GM10248 (cell line): ENCODE measurements around the gene ITGA6.

Source experiments
- CTCF ChIA-PET: fragments of 300-600 bp; sonication (Branson Sonifier 250); formaldehyde crosslinking; extraction: SDS; loops from one replicate; lab custom pipeline; 2021; ENCODE audit warnings: antibody characterized with exemption; lab: Yijun Ruan, JAX
- POLR2A ChIA-PET: fragments of 350-650 bp; sonication (Branson Sonifier 250); formaldehyde crosslinking; extraction: SDS; loops from one replicate; lab custom pipeline; 2020; ENCODE audit warnings: antibody characterized with exemption; lab: Yijun Ruan, JAX
- DNase-seq: peaks from one replicate; pipeline ENCODE4 v3.0.0; 2012; ENCODE audit errors: extremely low spot score
- TF ChIP-seq, protein P1 (sequence below): IDR thresholded peaks from 2 replicates; pipeline ENCODE4 v1.5.1; 2012; ENCODE audit warnings: mild to moderate bottlenecking, low read depth; ENCODE audit errors: extremely low read depth, missing control alignments, control extremely low read depth

The ITGA6 gene

DNA sequence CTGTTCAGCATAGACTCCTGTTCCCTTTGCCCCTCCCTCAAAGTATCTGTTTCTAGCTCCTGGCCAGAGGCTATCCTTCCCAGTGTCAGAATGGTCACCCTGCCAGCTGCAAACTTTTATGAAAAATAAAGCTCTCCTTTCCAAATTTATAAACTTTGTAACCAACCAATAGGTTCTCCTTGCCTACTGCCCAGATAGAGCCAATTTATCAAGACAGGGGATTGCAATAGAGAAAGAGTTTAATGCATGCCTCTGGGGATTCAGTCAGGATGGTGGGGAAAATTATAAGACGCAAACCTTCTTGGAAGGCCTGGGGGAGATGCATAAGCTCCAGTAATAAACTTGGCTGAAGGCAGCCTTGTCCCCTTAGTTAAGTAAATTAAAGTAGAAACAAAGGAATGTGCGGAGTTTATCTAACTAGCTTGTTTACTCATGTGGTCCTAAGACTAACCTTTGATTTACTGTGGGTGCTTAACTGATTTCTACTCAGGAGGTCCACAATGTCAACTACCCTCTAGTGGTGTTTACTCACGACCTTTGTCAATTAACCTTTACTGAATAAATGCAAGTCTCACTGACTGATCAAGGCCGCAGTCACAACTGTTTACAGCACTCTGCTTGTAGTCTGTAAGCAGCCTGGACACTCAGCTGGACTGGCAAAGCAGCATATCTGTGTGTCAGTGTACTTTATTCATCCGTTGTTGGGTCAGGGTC is 85.6 kb downstream of the ITGA6 start:
- TF ChIP-seq, protein P1, sequence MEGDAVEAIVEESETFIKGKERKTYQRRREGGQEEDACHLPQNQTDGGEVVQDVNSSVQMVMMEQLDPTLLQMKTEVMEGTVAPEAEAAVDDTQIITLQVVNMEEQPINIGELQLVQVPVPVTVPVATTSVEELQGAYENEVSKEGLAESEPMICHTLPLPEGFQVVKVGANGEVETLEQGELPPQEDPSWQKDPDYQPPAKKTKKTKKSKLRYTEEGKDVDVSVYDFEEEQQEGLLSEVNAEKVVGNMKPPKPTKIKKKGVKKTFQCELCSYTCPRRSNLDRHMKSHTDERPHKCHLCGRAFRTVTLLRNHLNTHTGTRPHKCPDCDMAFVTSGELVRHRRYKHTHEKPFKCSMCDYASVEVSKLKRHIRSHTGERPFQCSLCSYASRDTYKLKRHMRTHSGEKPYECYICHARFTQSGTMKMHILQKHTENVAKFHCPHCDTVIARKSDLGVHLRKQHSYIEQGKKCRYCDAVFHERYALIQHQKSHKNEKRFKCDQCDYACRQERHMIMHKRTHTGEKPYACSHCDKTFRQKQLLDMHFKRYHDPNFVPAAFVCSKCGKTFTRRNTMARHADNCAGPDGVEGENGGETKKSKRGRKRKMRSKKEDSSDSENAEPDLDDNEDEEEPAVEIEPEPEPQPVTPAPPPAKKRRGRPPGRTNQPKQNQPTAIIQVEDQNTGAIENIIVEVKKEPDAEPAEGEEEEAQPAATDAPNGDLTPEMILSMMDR, result no peak
- ChIA-PET POLR2A (no interaction called here), CTCF (no interaction called here)
- DNase-seq, result no peak

DNA sequence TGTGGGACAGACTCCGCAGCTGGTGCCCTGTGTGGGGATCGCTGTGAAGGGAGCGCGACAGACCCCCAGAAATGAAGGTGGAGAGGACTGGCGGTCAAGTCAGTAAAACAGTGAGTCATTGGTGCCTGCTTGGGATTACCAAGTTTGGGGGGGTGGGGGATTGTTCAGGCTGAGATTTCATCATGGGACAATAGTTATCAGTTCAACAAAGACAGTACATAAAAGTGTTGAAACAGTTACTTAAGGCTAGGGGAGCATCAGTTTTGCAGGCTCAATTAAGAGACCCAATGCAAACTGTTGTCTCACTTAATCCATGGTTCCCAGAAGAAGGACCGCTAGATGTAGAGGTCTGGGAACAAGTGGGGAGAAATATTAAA is 86.1 kb downstream of the ITGA6 start:
- TF ChIP-seq, protein P1, result no peak
- ChIA-PET POLR2A (no interaction called here), CTCF (no interaction called here)
- no peak for DNase-seq

DNA sequence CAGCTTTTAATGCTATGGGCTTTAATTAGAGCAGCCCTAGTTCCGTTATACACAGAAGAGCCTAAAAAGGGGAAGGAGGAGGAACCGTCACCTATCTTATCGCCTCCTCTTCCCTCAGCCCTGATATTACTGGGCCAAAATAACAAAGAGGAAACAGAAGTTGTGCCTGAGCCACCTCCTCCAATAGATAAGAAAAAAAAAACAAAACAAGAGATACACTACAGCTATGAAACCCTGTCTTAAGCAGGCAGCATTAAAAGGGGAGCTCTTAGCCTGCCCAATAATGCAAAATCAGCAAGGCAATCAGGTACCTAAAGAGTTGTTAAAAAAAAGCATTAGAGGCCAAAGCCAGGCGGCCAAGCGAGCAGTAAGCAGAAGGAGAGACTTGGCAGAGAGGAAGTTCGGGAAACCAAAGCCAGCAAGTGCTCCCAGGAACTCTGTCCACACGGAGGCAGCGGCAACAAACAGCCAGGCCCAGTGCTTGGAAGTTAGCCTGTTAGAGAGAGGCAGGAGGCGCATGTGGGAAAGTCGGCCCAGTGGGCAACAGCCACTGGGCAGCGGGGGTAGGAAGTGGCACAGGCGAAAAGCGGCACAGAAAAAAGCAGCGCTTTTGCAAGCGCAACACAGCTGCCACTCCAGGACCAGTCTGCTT is 86.7 kb downstream of the ITGA6 start:
- DNase-seq, result no peak
- ChIA-PET POLR2A (no interaction called here), CTCF (no interaction called here)
- TF ChIP-seq, protein P1, result no peak

DNA sequence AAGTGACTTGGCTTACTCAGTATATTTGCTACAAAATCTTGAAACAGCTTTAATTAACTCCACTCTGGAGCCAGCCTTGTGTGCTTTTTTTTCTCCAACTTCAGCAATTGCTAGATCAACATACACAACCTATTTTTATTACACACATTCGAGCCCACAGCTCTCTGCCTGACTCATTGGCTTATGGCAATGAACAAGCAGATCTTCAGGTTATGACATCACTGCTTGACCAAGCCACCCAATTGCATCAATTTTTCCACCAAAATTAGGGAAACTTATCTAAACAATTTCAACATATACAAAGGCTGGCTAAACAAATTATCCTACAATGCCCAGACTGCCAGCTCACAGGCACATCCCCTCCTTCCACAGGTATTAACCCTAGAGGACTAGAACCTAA is 88.9 kb downstream of the ITGA6 start:
- CTCF ChIA-PET, result no interaction called here
- no peak for DNase-seq
- POLR2A ChIA-PET, result no interaction called here
- TF ChIP-seq, protein P1, result no peak

DNA sequence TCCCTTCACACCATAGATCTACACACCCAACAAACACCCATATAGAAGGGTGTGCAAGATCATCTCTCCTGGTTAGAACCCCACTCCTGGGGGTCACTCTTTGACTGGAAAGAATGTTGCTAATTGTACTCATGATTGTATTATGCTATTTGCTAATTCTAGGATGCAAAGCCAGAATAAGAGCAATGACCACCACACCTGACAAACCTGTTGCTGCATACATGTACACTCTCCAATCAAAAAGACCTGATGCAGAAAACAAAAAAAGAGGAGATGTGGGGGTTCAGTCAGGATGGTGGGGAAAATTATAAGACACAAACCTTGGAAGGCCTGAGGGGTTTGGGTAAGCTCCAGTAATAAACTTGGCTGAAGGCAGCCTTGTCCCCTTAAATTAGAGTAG is 91.6 kb downstream of the ITGA6 start:
- DNase-seq, result no peak
- CTCF ChIA-PET, result no interaction called here
- POLR2A ChIA-PET, result no interaction called here
- TF ChIP-seq, protein P1, result no peak

DNA sequence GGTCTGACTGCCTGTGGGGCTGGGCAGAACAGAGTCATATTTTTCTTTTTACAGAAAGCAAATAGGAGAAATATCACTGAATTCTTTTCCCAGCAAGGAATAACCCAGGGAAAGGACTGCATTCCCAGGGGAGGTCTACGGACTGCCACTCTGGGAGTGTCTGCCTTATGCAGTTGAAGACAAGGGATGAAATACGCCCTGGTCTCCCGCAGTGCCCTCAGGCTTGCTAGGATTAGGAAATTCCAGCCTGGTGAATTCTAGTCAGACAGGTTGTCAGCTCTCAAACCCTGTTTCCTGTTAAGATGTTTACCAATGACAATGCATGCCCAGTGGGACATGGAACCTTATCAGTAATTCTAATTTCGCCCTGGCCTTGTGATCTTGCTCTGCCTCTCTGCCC is 98.2 kb downstream of the ITGA6 start:
- DNase-seq, result no peak
- ChIA-PET POLR2A (no interaction called here), CTCF (no interaction called here)
- TF ChIP-seq, protein P1, result no peak
